Measurements from ENCODE around the gene FAM3C.
"Not testable (repeated sequence)": the region's sequence is repeated elsewhere in the genome, so short reads cannot be mapped to it uniquely, and the experiment has no call there.

DNA sequence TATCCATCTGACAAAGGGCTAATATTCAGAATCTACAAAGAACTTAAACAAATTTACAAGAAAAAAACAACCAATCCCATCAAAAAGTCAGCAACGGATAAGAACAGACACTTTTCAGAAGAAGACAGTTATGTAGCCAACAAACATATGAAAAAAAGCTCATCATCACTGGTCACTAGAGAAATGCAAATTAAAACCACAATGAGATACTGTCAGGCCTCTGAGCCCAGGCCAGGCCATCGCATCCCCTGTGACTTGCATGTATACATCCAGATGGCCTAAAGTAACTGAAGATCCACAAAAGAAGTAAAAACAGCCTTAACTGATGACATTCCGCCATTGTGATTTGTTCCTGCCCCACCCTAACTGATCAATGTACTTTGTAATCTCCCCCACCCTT is 80.9 kb downstream of the FAM3C start:
- TF ChIP-seq, protein P1, sequence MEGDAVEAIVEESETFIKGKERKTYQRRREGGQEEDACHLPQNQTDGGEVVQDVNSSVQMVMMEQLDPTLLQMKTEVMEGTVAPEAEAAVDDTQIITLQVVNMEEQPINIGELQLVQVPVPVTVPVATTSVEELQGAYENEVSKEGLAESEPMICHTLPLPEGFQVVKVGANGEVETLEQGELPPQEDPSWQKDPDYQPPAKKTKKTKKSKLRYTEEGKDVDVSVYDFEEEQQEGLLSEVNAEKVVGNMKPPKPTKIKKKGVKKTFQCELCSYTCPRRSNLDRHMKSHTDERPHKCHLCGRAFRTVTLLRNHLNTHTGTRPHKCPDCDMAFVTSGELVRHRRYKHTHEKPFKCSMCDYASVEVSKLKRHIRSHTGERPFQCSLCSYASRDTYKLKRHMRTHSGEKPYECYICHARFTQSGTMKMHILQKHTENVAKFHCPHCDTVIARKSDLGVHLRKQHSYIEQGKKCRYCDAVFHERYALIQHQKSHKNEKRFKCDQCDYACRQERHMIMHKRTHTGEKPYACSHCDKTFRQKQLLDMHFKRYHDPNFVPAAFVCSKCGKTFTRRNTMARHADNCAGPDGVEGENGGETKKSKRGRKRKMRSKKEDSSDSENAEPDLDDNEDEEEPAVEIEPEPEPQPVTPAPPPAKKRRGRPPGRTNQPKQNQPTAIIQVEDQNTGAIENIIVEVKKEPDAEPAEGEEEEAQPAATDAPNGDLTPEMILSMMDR (IDR thresholded peaks at IDR 0.05): not testable (repeated sequence)
- not testable (repeated sequence) for TF ChIP-seq POLR2A (IDR thresholded peaks at IDR 0.05)

Measured in heart left ventricle (tissue), 13 donors.